Astrocyte of the cerebellum (primary cell): ENCODE measurements around the gene TBC1D22B.

Source experiments
- DNase-seq: peaks from one replicate; pipeline ENCODE4 v3.0.0-alpha.2; 2011; ENCODE audit warnings: low read depth
- H3K4me3 ChIP-seq: 2 replicates; pipeline ENCODE4 v1.5.1; 2011; ENCODE audit warnings: mild to moderate bottlenecking, low read depth, low read length, moderate library complexity
- CTCF ChIP-seq: IDR thresholded peaks from 2 replicates; pipeline ENCODE4 v1.5.1; 2012; ENCODE audit warnings: low read length, low read depth, moderate library complexity, mild to moderate bottlenecking; ENCODE audit errors: missing control alignments
- in situ Hi-C: cut with HindIII; loops from 2 replicates; pipeline ENCODE4 v1.10.0; 2017; ENCODE audit warnings: low sequenced_read_pairs

Gene TBC1D22B

GRCh38 chr6:37218061-37218460 is 39.5 kb upstream of the TBC1D22B start:
- DNase-seq = no peak
- no peak overlapping the region for H3K4me3 ChIP-seq
- TF ChIP-seq CTCF = no peak
- in situ Hi-C loops = no loop called here

GRCh38 chr6:37218511-37218910 is 39.1 kb upstream of the TBC1D22B start:
- in situ Hi-C loops = no loop called here
- DNase-seq = no peak
- TF ChIP-seq CTCF = no peak
- no peak overlapping the region for H3K4me3 ChIP-seq

- DNase-seq = no peak
- in situ Hi-C loops = no loop called here
- H3K4me3 ChIP-seq = peak overlapping the region; percentile 44
- TF ChIP-seq CTCF = no peak
Observed at GRCh38 chr6:37221585-37222124, 35.9 kb upstream of the TBC1D22B start.

GRCh38 chr6:37222125-37222967 is 35.2 kb upstream of the TBC1D22B start:
- peak overlapping the region; percentile 44 for H3K4me3 ChIP-seq
- no peak for TF ChIP-seq CTCF
- peak; percentile 50 for DNase-seq
- in situ Hi-C loops = no loop called here

- in situ Hi-C loops = no loop called here
- H3K4me3 ChIP-seq = peak overlapping the region; percentile 44
- no peak for DNase-seq
- no peak for TF ChIP-seq CTCF
Observed at GRCh38 chr6:37222992-37223391, 34.6 kb upstream of the TBC1D22B start.

- no peak overlapping the region for H3K4me3 ChIP-seq
- TF ChIP-seq CTCF = no peak
- in situ Hi-C loops = no loop called here
- DNase-seq = no peak
Observed at GRCh38 chr6:37225350-37226169, 32.0 kb upstream of the TBC1D22B start.
